HCT116 (cell line): Measurements from ENCODE around the gene NXF1. TPM values are rescaled to one million over a fixed set of nuclear protein-coding genes. Genes with fewer than 3 reads are reported as not detected.
A peak's percentile ranks its signal among the peaks of the same experiment; 100 is the strongest.
"Not testable (repeated sequence)": the region's sequence is repeated elsewhere in the genome, so short reads cannot be mapped to it uniquely, and the experiment has no call there.

Experiments
- ATAC-seq: fragments of 200-7000 bp; cut with Tn5 transposase; 2 replicates; pipeline ENCODE4 v1.9.1; 2020; ENCODE audit warnings: mild to moderate bottlenecking, moderate library complexity
- BruUV-seq: library from RNA; stranded (reverse); fragments of 400-500 nt; replicated peaks from 2 replicates; lab custom pipeline; 2021; lab: Mats Ljungman, UMichigan
- CTCF ChIA-PET: fragments of 300-600 bp; sonication (Branson Sonifier 250); formaldehyde crosslinking; loops from one replicate; lab custom pipeline; 2021; ENCODE audit warnings: antibody characterized with exemption; lab: Charles Lee
- POLR2A ChIA-PET: fragments of 300-600, 350-600 bp; sonication (Branson Sonifier 250); formaldehyde crosslinking; loops from one replicate; lab custom pipeline; 2021; ENCODE audit warnings: antibody characterized with exemption; lab: Charles Lee
- RAD21 ChIA-PET, 2 experiments: fragments of 300-600 bp; sonication (Branson Sonifier 250); formaldehyde crosslinking; loops; one replicate each; lab custom pipeline; 2023; ENCODE audit warnings: low total read pairs in 2 of 2; ENCODE audit not compliant: uncharacterized antibody in 2 of 2, unreplicated experiment in 2 of 2, low non-redundant PET in 1 of 2; lab: Charles Lee
- DNase-seq: peaks from one replicate; pipeline ENCODE4 v3.0.0-alpha.2; 2010; ENCODE audit warnings: low read depth, low spot score
- H2AFZ ChIP-seq: fragments of 200-600 bp; shearing (Covaris generic), sonication (generic); 2 replicates; pipeline ENCODE4 v1.6.1; 2017; ENCODE audit warnings: low read depth, mixed run types, mixed read lengths, antibody characterized with exemption, low read length; ENCODE audit not compliant: poor library complexity, severe bottlenecking
- H3K27ac ChIP-seq: 2 replicates; pipeline ENCODE4 v1.5.1; 2012; ENCODE audit warnings: low read depth, low read length
- H3K27me3 ChIP-seq: fragments of 200-600 bp; sonication (generic); 2 replicates; pipeline ENCODE4 v1.6.1; 2016; ENCODE audit warnings: mixed run types, low read length, mixed read lengths; ENCODE audit not compliant: insufficient read depth
- H3K36me3 ChIP-seq, 2 experiments: fragments of 200-500 bp in 1 of 2; fragments of 200-600 bp in 1 of 2; sonication (Bioruptor generic) in 1 of 2; sonication (generic) in 1 of 2; 2 replicates each; pipeline versions ENCODE4 v1.5.1 to v1.6.1; 2014 to 2016; ENCODE audit warnings: low read length in 2 of 2, inconsistent platforms in 1 of 2, mixed read lengths in 1 of 2, mixed run types in 1 of 2; ENCODE audit not compliant: insufficient read depth in 2 of 2, control insufficient read depth in 1 of 2
- H3K4me1 ChIP-seq, 2 experiments: fragments of 200-600 bp in 1 of 2; sonication (generic) in 1 of 2; 2 replicates each; pipeline versions ENCODE4 v1.5.1 to v1.6.1; 2012 to 2017; ENCODE audit warnings: low read length in 2 of 2, inconsistent platforms in 1 of 2, mild to moderate bottlenecking in 1 of 2, mixed read lengths in 1 of 2, mixed run types in 1 of 2, moderate library complexity in 1 of 2; ENCODE audit not compliant: insufficient read depth in 2 of 2, control insufficient read depth in 1 of 2
- H3K4me2 ChIP-seq: fragments of 200-600 bp; sonication (generic); 2 replicates; pipeline ENCODE4 v1.6.1; 2017; ENCODE audit warnings: mixed run types, low read length, mixed read lengths
- H3K4me3 ChIP-seq, 2 experiments: fragments of 200-600 bp in 1 of 2; sonication (generic) in 1 of 2; replicated peaks in 1 of 2; 2 replicates each; pipeline ENCODE4 v1.5.1; 2011 to 2016; ENCODE audit warnings: low read length in 2 of 2, control low read depth in 1 of 2, low read depth in 1 of 2, mild to moderate bottlenecking in 1 of 2, mixed read lengths in 1 of 2, mixed run types in 1 of 2
- H3K79me2 ChIP-seq: fragments of 200-600 bp; sonication (generic); 2 replicates; pipeline ENCODE4 v1.6.1; 2017; ENCODE audit warnings: mild to moderate bottlenecking, mixed run types, low read length, moderate library complexity, mixed read lengths; ENCODE audit not compliant: insufficient read depth
- H3K9ac ChIP-seq: fragments of 200-600 bp; sonication (generic); 2 replicates; pipeline ENCODE4 v1.6.1; 2016; ENCODE audit warnings: low read length, mixed read lengths
- H3K9me2 ChIP-seq: fragments of 200-600 bp; sonication (generic), shearing (Covaris generic); 2 replicates; pipeline ENCODE4 v1.6.1; 2017; ENCODE audit warnings: mixed run types, mild to moderate bottlenecking, moderate library complexity; ENCODE audit not compliant: insufficient read depth
- H3K9me3 ChIP-seq, 2 experiments: fragments of 200-500 bp in 1 of 2; fragments of 200-600 bp in 1 of 2; sonication (Bioruptor generic) in 1 of 2; sonication (generic) in 1 of 2; 2 replicates each; pipeline ENCODE4 v1.6.1; 2014 to 2017; ENCODE audit warnings: low read length in 2 of 2, mixed read lengths in 2 of 2, inconsistent platforms in 1 of 2, low read depth in 1 of 2, mild to moderate bottlenecking in 1 of 2, mixed run types in 1 of 2, moderate library complexity in 1 of 2; ENCODE audit not compliant: control insufficient read depth in 1 of 2, insufficient read depth in 1 of 2
- H4K20me1 ChIP-seq: fragments of 200-600 bp; sonication (generic), shearing (Covaris generic); 2 replicates; pipeline ENCODE4 v1.6.1; 2017; ENCODE audit warnings: mixed run types, mild to moderate bottlenecking, moderate library complexity; ENCODE audit not compliant: insufficient read depth
- TCF7L2 ChIP-seq: IDR thresholded peaks from 2 replicates; pipeline ENCODE4 v1.7.0; 2011; ENCODE audit warnings: borderline replicate concordance, inconsistent platforms; ENCODE audit not compliant: insufficient read depth, insufficient read length; ENCODE audit errors: extremely low read depth
- ZFX ChIP-seq: fragments of 450-650 bp; IDR thresholded peaks from 2 replicates; pipeline ENCODE4 v1.6.1; 2017
- intact Hi-C: fragments of 100-400 bp; cut with micrococcal nuclease; formaldehyde crosslinking; loops from 2 replicates; pipeline ENCODE4 v1.10.0; 2022
- total RNA-seq: library from RNA; stranded (reverse); gene quantifications from one replicate; pipeline ENCODE4 v1.2.1, GENCODE V29; 2021; ENCODE audit not compliant: unreplicated experiment
- TF ChIP-seq, protein P1 (sequence below): IDR thresholded peaks from 2 replicates; pipeline ENCODE4 v1.6.1; 2012; ENCODE audit warnings: low read depth

NXF1 gene
- total RNA-seq, 1 experiment from 2014 or later, result 55.5 TPM

DNA sequence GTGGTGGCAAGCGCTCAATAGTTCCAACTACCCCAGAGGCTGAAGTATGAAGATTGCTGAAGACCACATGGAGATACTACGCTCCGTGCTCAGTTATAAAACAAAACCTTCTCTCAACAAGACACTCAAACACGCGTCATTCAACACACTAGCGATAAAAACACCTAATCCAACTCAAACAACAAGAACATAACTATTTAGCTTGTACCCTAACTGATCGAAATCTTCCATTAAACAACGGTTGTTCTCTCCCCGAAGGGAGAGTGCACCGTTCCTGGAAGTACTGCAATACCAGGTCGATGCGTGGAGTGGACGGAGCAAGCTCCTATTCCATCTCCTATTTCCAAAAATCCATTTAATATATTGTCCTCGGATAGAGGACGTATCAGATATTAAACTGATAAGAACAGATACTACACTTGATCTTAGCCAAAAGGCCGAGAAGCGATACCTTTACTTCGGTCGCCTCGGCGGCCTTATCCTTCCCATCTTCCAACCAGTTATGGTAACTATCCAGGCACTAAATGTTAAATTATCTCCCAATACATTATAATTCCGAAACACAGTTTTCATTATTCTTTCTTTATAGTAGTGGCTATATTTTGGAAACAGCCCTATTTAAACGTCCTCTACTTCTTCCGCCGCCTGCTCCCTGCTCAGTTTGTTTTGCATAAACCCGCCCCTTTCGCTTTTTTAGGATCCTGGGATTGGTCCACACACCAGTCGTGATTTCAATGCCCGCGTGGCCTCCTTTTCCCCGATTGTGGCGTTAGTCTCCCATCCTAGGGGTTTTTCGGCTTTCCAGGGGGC lies 36.3 kb upstream of the NXF1 start (continued):
- TF ChIP-seq, protein P1, sequence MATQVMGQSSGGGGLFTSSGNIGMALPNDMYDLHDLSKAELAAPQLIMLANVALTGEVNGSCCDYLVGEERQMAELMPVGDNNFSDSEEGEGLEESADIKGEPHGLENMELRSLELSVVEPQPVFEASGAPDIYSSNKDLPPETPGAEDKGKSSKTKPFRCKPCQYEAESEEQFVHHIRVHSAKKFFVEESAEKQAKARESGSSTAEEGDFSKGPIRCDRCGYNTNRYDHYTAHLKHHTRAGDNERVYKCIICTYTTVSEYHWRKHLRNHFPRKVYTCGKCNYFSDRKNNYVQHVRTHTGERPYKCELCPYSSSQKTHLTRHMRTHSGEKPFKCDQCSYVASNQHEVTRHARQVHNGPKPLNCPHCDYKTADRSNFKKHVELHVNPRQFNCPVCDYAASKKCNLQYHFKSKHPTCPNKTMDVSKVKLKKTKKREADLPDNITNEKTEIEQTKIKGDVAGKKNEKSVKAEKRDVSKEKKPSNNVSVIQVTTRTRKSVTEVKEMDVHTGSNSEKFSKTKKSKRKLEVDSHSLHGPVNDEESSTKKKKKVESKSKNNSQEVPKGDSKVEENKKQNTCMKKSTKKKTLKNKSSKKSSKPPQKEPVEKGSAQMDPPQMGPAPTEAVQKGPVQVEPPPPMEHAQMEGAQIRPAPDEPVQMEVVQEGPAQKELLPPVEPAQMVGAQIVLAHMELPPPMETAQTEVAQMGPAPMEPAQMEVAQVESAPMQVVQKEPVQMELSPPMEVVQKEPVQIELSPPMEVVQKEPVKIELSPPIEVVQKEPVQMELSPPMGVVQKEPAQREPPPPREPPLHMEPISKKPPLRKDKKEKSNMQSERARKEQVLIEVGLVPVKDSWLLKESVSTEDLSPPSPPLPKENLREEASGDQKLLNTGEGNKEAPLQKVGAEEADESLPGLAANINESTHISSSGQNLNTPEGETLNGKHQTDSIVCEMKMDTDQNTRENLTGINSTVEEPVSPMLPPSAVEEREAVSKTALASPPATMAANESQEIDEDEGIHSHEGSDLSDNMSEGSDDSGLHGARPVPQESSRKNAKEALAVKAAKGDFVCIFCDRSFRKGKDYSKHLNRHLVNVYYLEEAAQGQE, result no peak
- TF ChIP-seq, all 23 proteins: peak for 4

DNA sequence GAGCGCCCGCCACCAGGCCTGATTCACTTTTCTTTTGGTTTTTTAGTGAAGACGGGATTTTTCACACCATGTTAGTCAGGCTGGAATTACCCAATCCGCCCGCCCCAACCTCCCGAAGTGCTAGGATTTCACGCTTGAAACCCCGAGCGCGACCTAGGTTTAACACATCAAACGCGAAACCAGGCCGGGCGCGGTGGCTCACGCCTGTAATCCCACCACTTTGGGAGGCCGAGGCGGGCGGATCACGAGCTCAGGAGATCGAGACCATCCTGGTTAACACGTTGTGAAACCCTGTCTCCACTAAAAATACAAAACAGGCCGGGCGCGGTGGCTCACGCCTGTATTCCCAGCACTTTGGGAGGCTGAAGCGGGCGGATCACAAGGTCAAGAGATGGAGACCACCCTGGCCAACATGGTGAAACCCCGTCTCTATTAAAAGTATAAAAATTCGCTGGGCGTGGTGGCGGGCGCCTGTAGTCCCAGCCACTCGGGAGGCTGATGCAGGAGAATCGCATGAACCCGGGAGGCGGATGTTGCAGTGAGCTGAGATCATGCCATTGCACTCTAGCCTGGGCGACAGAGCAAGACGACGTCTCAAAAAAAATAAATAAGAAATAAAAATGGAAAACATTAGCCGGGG lies 35.6 kb upstream of the NXF1 start:
- peak overlapping the region; percentile 92 for H3K4me2 ChIP-seq
- H3K4me3 ChIP-seq, result peak overlapping the region; percentile 82 to 87
- not testable (repeated sequence) for H3K9me3 ChIP-seq, H3K27me3 ChIP-seq, BruUV-seq, H4K20me1 ChIP-seq, H3K9me2 ChIP-seq, H2AFZ ChIP-seq
- ChIA-PET POLR2A (interaction anchor here (0.6 to 3.4 kb wide), 78 partner anchors 8 to 1491 kb away, joined by 3 to 343 read pairs (median 5); partner anchors contain the start of genes AHNAK, B3GAT3, C11orf98 and CSKMT), CTCF (interaction anchor here (1.2 to 2.9 kb wide), 4 partner anchors 21 to 446 kb away, joined by 3 to 11 read pairs (median 6); partner anchors contain the start of genes SLC3A2 and TUT1), RAD21 (interaction anchor here in 1 of 2 experiments (1.0 kb wide), 1 partner anchor 9 kb away, joined by 3 read pairs; the partner anchor contains the start of gene STX5)
- ATAC-seq, result peak; percentile 12
- H3K36me3 ChIP-seq, result peaks cover under 1 to 17% of the 10 kb centered on the region in 2 experiments; a peak in 3 of 4 replicates
- peaks cover 37% of the 10 kb centered on the region for H3K79me2 ChIP-seq
- peak overlapping the region; percentile 98 for H3K9ac ChIP-seq
- H3K27ac ChIP-seq, result peak overlapping the region; percentile 94
- TF ChIP-seq TCF7L2 (peak; percentile 15), ZFX (peak; percentile 33; the same call in 1 of the 2 replicates)
- peaks cover 8 to 36% of the 10 kb centered on the region in 2 experiments; a peak in 3 of 4 replicates for H3K4me1 ChIP-seq
- DNase-seq, result peak; percentile 43
- intact Hi-C loops, result loop anchor here (1.0 to 5.0 kb wide), 4 partner anchors 9 to 284 kb away; partner anchors contain the start of genes STX5, TEX54 and TTC9C
